ENCODE data around the gene FBXO30.

DNA sequence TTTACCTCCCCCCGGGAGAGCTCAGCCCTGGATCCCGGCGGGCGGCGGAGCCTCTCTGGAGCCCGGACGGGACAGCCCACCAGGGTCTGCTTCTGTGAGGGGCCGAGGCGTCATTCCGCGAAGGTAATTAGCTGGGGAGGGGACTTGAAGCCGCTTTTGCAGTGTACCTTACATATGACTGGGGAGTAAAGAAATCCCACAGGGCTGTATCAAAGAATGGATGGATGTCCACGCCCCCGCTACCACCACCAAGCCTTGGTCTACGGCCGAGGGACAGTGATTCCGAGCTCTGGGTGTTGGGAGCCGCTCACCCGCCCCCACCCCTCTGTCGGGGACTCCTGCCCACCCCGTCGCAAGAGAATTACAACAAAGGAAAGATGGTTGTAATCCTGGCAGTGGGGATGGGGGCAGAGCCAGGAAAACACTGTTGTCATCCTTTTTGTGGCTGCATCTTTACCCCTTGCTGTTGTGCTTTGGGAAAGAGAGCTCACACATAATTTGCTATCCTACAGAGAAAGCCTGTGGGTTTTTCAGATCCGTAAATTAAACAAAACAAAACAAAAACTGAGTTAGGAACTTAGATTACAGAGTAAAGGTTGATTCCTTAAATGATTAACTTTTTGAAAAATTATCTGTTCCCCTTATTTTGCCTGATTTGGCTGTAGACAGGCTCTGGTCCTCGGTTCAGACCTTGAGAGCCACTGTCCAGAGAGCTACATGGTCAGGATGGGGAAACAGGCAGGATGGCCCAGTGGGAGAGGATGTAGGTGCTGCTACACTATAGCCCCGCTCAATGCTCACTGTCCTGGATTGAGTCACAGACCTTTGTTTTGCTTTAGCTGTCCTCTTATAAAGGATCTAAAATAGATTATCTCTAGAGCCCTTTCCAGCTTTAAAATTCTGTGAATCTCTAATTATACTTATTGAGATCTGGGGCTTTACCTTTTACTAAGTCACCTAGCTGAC, 997 bp upstream of the FBXO30 start:
- no peak for TF ChIP-seq POLR2AphosphoS5 (IDR thresholded peaks at IDR 0.05; ENCODE audit: borderline replicate concordance, low read depth, low read length)
- no peak for TF ChIP-seq EZH2 (IDR thresholded peaks at IDR 0.05)

Data from SK-N-MC (cell line).